PFSK-1 (cell line): ENCODE results near the gene MED6.

Experiments used
- POLR2AphosphoS5 ChIP-seq: IDR thresholded peaks from 2 replicates; pipeline ENCODE4 v1.6.1; 2012; ENCODE audit warnings: low read depth, mild to moderate bottlenecking, control low read depth, low read length, moderate library complexity
- SIN3A ChIP-seq: IDR thresholded peaks from 2 replicates; pipeline ENCODE4 v1.6.1; 2012; ENCODE audit warnings: mild to moderate bottlenecking, low read length, moderate library complexity, borderline replicate concordance; ENCODE audit not compliant: insufficient read depth
- TF ChIP-seq, protein P1 (sequence below), 2 experiments: IDR thresholded peaks; 2 replicates each; pipeline versions ENCODE4 v1.6.1 to v1.8.0; 2011 to 2012; ENCODE audit warnings: low read depth in 2 of 2, low read length in 2 of 2, control low read depth in 1 of 2, inconsistent platforms in 1 of 2, mild to moderate bottlenecking in 1 of 2, moderate library complexity in 1 of 2; ENCODE audit not compliant: insufficient read depth in 1 of 2

DNA sequence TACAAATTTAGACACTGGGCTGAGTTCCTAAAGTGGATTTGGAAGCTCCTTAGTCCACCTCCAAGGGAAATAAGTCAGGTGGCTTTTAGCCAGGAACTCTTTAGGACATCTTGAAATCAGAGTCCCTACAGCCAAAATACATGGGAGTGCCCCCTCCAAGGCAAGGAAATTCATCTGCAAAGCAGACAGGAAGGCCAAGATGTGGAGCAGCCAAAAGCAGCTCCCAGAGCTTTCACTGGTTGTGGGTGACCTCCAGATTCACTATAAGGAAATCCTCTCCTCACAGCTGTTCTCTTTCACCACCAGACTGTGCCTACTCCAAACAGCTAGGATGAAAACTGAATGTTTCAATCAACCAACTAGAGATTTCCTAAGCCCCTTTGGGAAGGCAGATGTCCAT is 47.9 kb upstream of the MED6 start:
- no peak for TF ChIP-seq POLR2AphosphoS5
- TF ChIP-seq, protein P1, sequence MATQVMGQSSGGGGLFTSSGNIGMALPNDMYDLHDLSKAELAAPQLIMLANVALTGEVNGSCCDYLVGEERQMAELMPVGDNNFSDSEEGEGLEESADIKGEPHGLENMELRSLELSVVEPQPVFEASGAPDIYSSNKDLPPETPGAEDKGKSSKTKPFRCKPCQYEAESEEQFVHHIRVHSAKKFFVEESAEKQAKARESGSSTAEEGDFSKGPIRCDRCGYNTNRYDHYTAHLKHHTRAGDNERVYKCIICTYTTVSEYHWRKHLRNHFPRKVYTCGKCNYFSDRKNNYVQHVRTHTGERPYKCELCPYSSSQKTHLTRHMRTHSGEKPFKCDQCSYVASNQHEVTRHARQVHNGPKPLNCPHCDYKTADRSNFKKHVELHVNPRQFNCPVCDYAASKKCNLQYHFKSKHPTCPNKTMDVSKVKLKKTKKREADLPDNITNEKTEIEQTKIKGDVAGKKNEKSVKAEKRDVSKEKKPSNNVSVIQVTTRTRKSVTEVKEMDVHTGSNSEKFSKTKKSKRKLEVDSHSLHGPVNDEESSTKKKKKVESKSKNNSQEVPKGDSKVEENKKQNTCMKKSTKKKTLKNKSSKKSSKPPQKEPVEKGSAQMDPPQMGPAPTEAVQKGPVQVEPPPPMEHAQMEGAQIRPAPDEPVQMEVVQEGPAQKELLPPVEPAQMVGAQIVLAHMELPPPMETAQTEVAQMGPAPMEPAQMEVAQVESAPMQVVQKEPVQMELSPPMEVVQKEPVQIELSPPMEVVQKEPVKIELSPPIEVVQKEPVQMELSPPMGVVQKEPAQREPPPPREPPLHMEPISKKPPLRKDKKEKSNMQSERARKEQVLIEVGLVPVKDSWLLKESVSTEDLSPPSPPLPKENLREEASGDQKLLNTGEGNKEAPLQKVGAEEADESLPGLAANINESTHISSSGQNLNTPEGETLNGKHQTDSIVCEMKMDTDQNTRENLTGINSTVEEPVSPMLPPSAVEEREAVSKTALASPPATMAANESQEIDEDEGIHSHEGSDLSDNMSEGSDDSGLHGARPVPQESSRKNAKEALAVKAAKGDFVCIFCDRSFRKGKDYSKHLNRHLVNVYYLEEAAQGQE (IDR thresholded peaks at IDR 0.05; ENCODE audit: insufficient read depth in 1 of 2, low read depth in 2 of 2, low read length in 2 of 2): no peak
- TF ChIP-seq SIN3A: no peak
